ENCODE results near the gene CHURC1.
A peak's percentile ranks its signal among the peaks of the same experiment; 100 is the strongest.

Gene CHURC1

DNA sequence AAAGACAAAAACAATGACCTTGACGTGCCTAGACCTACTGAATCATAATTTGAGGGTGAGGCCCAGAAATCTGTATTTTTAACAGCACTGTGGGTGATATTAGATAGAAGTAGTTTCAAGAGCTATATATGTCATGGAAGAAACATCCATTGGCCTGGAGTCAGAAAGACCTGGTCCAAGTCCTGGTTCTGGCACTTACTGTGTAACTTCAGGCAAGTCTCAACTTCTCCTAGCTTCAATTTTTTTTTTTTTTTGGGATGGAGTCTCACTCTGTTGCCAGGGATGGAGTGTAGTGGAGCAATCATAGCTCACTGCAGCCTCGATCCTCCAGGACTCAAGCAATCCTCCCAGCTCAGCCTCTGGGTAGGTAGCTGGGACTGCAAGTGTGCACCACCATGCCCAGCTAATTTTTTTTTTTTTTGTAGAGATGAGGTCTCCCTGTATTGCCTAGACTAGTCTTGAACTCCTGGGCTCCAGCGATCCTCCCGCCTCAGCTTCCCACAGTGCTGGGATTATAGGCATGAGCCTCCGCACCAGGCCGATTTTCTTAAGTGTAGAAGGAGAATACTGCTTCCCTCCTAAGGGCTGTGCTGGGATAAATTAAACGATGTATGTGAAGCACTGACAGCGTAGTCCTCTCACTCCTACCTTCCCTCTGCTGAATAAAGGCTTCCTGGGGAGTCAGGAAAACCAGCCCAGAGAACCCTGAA lies 42.6 kb downstream of the CHURC1 start:
- DNase-seq (ENCODE audit: low spot score): no peak

DNA sequence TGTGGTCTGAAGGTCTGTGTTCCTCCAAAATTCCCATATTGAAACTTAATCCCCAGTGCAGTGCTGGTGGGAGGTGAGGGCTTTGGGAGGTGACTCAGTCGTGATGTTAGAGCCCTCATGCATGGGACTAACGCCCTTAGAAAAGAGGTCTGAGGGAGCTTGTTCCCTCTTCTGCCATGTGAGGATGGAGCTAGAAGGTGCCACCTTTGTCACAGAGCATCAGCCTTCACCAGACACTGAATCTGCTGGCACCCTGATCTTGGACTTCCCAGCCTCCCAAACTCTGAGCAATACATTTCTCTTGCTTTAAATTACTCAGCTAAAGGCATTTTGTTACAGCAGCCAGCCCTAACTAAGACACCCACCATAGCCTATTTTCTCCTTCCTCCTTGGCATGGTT lies 43.9 kb downstream of the CHURC1 start:
- no peak for DNase-seq (ENCODE audit: low spot score)

DNA sequence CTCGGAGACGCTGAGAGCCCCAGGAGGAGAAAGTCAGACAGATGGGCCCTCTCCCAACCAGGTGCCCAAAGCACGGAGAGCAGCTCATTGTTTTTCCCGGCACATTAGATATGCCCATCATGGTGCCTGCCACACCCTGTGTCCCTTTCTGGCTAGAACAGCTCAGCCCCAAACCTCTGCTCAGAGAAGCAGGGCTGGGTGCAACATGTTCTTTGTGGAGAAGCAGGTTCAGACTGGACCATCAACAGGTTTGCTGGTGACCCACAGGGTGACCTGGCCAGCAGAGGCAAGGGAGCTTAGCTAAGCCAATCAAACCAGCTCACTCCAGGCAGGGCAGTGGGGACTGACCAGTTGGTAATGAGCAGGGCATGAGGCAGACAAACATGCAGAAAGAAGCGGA lies 44.5 kb downstream of the CHURC1 start:
- no peak for DNase-seq (ENCODE audit: low spot score)

DNA sequence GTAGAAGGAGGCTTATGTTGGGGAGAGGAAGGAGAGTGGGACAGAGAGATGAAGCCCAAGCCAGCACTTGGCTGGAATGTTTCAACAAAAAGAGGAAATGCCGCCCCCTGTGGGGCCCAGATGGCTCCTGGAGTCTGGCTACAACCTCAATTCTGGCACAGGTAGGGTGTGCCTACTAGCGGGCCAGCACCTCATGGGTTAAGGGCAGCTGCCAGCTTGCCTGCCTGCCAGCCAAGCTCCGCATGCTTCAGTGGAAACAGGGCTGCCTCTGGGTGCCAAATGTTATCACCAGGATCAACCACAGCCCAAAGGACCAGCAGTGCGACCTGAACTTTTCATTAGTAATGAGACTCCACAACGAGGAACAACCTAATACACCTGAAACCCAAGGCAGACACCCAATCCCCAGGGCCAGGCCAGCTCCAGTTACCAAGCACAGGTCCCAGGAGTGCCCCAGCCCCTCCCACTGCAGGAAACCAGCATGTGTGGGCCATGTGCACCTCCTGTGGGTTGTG lies 46.6 kb downstream of the CHURC1 start:
- DNase-seq (ENCODE audit: low spot score): no peak

DNA sequence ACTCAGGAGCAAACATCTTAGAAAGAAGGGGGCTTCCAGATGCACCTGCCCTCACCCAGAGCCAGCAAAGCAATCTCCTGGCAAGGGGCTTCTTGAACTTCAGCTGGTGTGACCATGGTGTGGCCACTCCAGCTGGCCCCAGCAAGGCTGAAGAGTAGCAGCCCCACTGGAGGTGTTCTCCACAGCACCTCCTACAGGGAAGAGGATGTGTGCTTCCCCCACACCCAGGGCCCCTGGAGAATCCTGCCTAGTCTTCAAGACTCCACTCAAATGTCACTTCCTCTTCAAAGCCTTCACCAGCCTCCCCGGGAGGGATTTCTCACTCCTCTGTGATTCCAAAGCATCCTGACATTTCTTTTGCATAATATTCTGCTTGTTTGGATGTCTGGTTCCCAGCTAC lies 49.4 kb downstream of the CHURC1 start:
- no peak for DNase-seq (ENCODE audit: low spot score)

DNA sequence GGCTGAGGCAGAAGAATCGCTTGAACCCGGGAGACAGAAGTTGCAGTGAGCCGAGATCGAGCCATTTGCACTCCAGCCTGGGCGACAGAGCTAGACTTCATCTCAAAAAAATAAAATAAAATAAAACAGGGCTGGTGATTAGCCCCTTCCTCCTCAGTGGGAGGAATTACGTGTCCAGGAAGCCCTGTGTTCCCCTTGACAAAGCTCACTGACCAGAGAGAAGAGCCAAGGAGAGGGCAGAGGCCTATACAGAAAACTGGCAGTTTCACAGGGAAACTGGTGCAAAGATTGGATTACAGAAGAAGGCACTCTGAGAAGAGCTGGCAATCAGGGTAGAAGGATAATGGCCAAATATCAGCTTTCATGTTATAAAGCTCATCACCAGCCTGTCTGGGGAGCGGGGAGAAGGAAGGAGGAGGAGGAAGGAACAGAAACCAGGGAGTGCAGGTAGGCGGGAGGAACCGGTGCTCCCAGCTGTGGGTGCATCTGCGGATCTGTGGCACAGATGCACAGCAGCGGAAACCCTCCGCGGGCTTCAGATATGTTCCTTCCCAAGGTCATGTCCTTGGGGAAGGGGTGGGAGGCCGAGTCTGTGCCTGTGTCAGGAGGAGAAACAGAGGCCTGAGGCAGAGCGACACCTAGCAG lies 51.2 kb downstream of the CHURC1 start:
- no peak for DNase-seq (ENCODE audit: low spot score)

DNA sequence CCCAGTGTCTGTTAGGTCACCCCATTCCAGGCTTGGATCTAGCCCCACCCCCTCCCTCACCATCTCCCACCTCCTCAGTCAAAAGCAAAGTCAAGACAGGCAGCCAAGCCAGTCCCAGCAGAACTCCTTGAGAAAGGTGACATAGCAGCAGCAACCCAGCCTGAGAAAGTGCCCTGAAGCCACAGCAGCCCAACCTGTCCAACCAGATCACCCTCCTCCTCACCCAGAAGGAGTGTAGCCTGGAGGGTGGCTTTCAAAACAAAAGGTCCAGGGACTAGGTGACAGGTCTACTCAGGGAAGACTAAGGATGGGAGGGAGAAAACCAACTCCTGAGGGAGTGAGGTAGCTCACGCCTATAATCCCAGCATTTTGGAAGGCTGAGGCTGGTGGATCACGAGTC lies 52.7 kb downstream of the CHURC1 start:
- DNase-seq (ENCODE audit: low spot score): no peak

DNA sequence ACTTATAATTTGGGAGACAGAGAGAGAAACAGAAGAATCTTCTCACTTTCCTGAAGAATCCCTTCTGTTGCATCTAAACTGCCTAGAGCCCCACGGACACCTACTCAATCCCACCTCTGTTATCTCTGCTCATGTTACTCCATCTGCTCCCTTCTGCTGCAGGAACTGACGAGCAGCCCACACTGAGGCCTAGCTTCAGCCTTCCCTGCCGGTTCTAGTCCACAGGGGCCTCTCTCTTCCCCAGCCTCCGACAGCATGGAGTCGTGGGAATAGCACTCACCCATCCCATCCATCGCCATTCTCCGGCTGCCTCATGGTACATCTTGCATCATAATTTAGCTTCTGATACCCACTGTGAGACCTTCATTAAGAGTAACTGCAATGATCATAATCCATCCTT lies 53.9 kb downstream of the CHURC1 start:
- DNase-seq (ENCODE audit: low spot score): no peak

DNA sequence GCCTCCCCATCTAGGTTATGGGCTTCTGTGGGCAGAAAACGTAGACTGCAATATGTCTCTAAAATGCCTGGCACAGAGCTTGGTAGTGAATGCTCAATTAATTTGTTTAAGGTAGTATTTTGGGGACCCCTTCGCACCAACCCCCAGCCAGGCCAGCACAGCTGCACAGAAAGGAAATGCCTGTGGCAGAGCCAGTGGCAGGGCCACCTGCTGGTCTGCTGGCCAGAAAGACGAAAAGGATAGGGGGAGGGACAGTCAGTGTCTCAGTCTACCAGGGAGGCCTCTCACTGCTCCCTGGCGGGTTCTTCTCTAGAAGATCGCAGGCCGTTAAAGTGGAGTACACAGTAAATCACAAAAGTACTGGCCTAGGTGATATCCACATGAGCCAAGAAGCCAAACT lies 54.4 kb downstream of the CHURC1 start:
- DNase-seq (ENCODE audit: low spot score): no peak

DNA sequence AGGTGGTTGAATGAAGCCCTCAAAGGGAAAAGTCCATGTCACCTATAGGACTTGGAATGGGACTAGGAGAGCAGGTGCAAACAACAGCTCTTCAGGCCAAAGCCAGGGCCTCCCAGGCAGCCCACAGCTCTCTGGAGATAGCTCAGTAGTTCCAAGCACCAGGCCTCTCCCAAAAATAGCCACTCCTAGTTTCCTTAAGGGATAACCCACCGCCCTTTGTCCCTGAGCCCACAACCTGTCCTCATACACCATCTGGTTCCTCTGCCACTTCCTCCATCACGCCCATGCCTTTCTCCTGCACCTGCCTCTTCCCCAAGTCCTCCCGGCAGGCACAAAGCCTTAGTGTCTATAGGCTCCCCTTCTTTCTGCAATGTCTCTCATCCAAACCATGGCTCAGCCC lies 55.8 kb downstream of the CHURC1 start:
- no peak for DNase-seq (ENCODE audit: low spot score)

DNA sequence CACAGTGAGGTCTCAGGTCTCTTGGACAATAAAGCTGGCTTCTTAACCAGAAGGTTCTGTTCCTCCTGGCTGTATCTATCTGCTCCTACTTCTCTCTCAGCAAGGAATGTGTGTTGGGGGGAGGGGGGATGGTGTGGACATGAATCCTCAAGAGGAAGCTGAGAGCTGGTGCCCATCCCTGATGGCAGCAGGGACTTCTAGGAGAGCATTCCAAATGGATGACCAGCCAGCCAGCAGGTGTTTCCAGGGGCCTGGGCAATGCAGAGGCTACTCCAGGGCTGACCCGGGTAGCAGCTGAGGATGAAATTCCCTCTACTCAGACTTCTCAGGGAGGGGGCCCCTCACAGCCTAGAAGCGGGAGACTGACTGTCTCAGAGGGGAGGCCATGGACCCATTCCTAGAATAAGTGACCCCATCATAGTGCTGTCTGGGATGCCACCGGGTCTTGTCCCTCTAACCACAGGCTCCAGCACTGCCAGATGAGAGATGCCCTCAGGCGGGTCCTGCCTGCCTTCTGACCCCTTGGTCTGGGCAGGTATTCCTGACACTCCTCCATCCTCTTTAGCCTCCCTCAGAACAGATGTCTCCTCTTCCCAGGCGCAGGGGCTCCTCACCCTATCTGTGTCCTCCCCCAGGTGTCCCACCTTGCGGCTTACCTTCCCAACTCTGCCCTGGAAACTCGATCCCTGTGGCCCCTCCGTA lies 56.7 kb downstream of the CHURC1 start:
- DNase-seq (ENCODE audit: low spot score): no peak

DNA sequence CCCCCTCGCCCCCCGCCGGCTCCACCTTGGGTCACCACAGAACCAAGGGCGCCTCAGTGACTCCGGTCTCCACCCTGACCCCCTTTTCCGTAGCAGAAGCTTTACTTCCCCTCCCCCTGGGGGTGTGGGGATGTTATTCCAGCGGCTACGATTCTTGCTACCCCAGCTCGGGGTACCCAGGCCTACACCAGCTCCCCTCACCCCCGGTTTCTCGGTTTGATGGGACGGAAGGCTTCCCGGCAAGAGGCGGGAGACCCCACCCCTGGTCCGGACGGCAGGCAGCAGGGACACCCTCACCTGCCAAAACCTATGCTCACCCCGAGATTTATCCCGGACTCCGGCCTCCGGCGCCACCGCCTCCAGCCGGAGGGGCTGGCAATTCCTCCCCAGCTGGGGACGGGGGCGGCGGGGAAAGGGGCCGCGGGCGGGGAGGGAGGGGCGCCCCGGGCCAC lies 57.3 kb downstream of the CHURC1 start:
- no peak for DNase-seq (ENCODE audit: low spot score)

DNA sequence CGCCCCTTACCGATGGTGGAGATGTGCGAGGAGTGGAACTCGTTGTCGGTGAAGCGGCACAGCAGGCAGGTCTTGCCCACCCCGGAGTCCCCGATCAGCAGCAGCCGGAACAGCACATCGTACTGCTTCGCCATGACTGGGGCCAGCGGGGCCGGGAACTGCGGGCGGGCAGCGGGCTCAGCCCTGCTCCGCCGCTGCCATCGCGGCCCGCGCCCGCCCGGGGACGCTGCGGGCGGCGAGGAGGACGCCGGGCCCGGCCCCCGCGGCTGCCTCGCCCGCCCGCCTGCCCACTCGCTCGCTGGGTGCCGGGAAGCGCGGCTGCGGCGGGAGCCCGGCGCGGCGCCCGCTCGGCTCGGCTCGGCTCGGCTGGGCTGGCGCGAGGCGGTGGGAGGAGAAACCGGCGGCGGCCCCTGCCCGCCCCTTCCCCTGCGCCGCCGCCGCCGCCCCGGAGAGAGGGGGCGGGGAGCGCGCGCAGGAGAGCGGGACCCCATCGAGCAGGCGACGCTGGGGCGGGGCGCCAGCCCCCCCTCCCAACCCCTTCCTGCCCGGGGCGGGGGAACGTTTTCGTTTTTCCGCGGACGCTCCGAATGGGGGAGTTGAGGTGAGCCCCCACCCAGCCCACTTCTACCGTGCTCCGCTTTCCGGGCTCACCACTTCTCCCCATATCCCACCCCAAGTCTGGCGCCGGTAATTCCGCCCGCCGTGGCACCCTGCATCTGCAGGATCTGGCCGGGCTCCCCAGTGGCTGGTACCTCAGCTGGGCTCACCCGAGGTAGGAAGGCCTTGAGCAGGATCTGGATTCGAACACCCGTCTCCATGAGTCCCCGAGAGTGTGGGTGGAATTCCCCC lies 57.9 kb downstream of the CHURC1 start, which contains the start of gene RAB15:
TSS of gene RAB15 (minus strand) at position 394 of the 849 bp plus-strand sequence. CDS start at position 134, 260 bp downstream.
- no peak for DNase-seq (ENCODE audit: low spot score)

DNA sequence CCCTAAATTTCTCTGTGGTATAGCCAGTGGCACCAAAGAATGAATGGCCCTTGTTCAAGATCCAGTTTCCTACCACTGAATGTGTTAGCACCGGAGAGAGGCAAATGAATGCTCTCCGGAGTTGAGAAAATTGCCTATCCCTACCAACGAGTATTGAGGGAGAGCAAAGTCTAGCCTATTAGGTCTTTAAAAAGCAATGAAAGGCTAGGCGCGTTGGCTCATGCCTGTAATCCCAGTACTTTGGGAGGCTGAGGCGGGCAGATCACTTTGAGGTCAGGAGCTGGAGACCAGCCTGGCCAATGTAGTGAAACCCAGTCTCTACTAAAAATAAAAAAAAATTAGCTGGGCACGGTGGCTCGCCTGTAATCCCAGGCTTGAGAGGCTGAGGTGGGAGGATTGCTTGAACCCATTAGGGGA lies 58.8 kb downstream of the CHURC1 start:
- DNase-seq (ENCODE audit: low spot score): no peak

DNA sequence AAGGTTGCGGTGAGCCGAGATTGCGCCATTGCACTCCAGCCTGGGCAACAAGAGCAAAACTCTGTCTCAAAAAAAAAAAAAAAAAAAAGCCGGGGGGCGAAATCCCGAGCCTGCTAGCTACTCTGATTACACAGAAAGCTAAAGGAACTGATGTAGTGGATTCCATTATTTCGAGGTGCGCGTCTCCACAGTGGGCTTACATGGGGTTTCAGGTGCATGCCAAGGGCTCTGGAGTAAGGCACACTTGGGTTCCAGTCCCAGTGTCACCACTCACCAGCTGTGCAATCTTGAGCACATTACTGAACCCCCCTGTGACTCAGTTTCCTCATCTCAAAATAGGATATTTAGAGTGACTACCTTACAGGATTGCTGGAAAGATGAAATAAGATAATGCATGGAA lies 59.6 kb downstream of the CHURC1 start:
- DNase-seq (ENCODE audit: low spot score): no peak

DNA sequence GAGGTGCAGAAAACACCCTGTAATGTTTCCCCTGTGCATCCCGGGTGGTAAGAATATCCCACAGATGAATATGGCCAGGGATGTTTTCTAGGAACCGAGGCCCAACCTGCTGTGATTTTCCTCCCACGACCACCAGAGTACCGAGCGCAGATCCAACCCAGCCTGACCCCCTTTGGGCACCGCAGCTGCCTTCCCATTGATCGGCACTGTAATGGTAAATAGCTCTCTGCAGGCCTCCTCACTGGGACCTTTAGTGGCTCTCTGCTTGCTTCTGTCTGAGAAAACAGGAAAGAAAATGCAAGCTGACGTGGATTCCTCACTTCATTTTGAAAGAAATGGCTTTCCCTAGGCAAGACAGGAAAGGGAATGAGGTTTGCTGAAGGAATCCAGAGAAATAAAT lies 60.3 kb downstream of the CHURC1 start:
- DNase-seq (ENCODE audit: low spot score): no peak

DNA sequence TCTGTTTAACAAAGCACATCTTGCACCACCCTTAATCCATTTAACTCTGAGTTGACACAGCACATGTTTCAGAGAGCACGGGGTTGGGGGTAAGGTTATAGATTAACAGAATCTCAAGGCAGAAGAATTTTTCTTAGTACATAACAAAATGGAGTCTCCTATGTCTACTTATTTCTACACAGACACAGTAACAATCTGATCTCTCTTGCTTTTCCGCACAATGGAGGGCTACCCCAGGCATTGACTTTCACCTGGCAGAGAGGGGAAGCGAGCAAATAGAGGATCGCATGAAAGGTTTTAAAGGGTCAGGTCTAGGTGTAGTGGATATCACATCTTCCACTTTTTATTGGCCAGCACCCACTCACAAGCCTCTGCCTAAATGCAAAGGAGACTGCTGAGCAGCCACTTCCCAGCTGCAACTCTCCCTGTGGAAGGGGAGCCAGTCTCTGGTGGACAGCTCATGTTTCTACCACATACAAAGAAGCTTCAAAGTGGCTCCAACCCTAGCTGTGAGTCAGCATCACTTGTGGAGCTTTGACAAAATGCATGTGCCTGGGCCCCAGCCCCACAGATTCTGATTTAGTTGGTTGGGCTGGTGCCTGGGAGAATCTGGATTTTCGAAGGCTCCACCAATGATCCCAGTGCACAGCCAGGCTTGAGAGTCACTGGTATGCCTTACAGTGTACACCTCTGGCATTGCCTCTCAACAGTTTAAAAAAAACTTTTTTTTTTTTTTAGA lies 65.2 kb downstream of the CHURC1 start:
- DNase-seq (ENCODE audit: low spot score): no peak

DNA sequence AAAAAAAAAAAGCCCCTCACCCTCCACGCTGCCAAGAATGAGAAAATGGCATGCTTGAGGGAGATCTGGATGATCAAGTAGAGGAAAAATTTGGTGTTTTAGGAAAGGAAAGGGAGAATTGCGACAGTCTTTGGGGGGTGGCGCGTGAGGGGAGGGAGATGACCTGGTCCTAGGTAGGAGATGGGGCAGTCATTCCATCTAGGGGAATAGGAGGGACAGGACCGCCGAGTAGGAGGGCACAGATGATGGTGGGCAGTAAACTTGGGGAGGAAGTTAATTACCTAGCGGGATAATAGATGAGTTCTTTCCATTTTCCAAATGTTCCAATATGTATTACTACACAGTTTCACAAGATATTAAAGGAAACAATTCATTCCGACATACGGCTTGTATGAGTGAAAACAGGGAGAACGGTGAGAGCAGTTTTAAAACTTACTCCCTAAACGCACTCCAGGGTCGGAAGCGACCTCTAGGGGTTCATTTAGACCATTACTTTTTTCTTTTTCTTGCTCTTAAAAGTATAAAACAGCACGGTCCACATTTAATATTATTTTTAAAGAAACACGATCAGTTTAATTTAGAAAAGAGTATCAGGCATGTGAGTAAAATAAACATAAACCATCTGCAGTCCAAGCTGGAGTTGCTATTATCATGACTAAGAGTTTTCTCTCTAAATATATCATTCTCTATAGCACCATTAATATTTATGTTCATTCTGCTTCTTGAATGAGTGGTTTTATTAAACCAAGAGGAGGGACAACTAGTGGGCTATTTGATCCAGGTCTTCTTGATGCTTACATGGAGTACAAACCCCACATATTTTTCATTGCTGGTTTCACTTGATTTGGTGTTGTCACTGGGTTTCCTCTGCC lies 69.4 kb downstream of the CHURC1 start:
- peak; percentile 53 for DNase-seq (ENCODE audit: low spot score)
